Kidney epithelial cell (primary cell): ENCODE results near the gene CSDE1. TPM values are rescaled to one million over a fixed set of nuclear protein-coding genes. Genes with fewer than 3 reads are reported as not detected.
"Not testable (repeated sequence)": the region's sequence is repeated elsewhere in the genome, so short reads cannot be mapped to it uniquely, and the experiment has no call there.

ENCODE experiments used
- DNase-seq: peaks from one replicate; pipeline ENCODE4 v3.0.0-alpha.2; 2010; ENCODE audit warnings: low read depth
- H3K27me3 ChIP-seq: 2 replicates; pipeline ENCODE4 v1.6.0; 2011; ENCODE audit warnings: low read length; ENCODE audit not compliant: control insufficient read depth, insufficient read depth
- H3K36me3 ChIP-seq: 2 replicates; pipeline ENCODE4 v1.5.1; 2011; ENCODE audit warnings: low read length; ENCODE audit not compliant: control insufficient read depth, insufficient read depth
- H3K4me3 ChIP-seq: 2 replicates; pipeline ENCODE4 v1.5.1; 2011; ENCODE audit warnings: low read depth, mild to moderate bottlenecking, control low read depth, low read length
- total RNA-seq: library from RNA; depleted of rRNA; stranded (reverse); fragments of >200 nt; gene quantifications from 2 replicates; pipeline ENCODE4 v1.2.3, GENCODE V29; 2015
- TF ChIP-seq, protein P1 (sequence below): IDR thresholded peaks from 2 replicates; pipeline ENCODE4 v1.5.1; 2011; ENCODE audit warnings: mild to moderate bottlenecking, moderate library complexity, low read length, control low read depth, inconsistent platforms; ENCODE audit not compliant: insufficient read depth, poor library complexity, severe bottlenecking

The CSDE1 gene
- total RNA-seq, 1 donor from 2014 or later, result 1,426 TPM

- Histone ChIP-seq H3K4me3 (peak overlapping the region; percentile 100), H3K27me3 (no peaks in the 10 kb centered on the region), H3K36me3 (no peaks in the 10 kb centered on the region)
- TF ChIP-seq, protein P1, sequence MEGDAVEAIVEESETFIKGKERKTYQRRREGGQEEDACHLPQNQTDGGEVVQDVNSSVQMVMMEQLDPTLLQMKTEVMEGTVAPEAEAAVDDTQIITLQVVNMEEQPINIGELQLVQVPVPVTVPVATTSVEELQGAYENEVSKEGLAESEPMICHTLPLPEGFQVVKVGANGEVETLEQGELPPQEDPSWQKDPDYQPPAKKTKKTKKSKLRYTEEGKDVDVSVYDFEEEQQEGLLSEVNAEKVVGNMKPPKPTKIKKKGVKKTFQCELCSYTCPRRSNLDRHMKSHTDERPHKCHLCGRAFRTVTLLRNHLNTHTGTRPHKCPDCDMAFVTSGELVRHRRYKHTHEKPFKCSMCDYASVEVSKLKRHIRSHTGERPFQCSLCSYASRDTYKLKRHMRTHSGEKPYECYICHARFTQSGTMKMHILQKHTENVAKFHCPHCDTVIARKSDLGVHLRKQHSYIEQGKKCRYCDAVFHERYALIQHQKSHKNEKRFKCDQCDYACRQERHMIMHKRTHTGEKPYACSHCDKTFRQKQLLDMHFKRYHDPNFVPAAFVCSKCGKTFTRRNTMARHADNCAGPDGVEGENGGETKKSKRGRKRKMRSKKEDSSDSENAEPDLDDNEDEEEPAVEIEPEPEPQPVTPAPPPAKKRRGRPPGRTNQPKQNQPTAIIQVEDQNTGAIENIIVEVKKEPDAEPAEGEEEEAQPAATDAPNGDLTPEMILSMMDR, result no peak
- DNase-seq, result no peak
Observed at GRCh38 chr1:114758256-114758832, 560 bp upstream of the CSDE1 start.

DNA sequence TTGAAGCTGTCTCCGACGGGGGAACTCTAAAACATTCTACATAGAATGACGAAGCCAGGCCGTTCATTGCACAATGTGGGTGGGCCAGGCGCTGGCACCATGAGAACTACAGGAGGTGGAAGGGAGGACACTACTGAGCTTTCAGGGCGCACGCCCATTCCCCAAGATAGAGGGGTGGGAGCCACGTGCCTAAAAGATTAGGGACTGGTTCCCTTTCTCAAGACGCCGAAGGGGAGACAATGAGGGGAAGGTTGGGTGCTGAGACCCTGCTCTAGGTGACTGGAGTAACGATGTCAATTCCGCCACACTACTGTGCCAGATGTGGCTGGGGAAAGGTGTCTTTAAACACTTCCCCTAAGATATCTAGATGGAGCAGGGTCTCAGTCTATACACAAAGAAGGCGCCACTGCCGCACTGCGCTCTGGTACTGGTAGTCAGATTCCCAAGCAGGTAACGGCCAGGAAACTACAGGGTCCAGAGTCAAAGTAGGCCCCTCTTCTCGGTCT, 782 bp downstream of the CSDE1 start:
- DNase-seq, result no peak
- Histone ChIP-seq H3K36me3 (no peaks in the 10 kb centered on the region), H3K27me3 (no peaks in the 10 kb centered on the region), H3K4me3 (peak overlapping the region; percentile 100)
- TF ChIP-seq, protein P1, result no peak

- Histone ChIP-seq H3K27me3 (no peaks in the 10 kb centered on the region), H3K36me3 (no peaks in the 10 kb centered on the region), H3K4me3 (peak overlapping the region; percentile 100)
- TF ChIP-seq, protein P1, result no peak
- DNase-seq, result no peak
Observed at GRCh38 chr1:114756009-114756892, 1.5 kb downstream of the CSDE1 start.

- TF ChIP-seq, protein P1, result no peak
- Histone ChIP-seq H3K36me3 (no peaks in the 10 kb centered on the region), H3K27me3 (no peaks in the 10 kb centered on the region), H3K4me3 (peak overlapping the region; percentile 100)
- no peak for DNase-seq
Observed at GRCh38 chr1:114755006-114755931, 2.5 kb downstream of the CSDE1 start.

GRCh38 chr1:114753702-114754101, 4.1 kb downstream of the CSDE1 start:
- DNase-seq, H3K27me3 ChIP-seq, H3K4me3 ChIP-seq, H3K36me3 ChIP-seq: not testable (repeated sequence)
